ENCODE measurements around the gene ZNF536. TPM values are rescaled to one million over a fixed set of nuclear protein-coding genes. Genes with fewer than 3 reads are reported as not detected.
"Not testable (repeated sequence)": the region's sequence is repeated elsewhere in the genome, so short reads cannot be mapped to it uniquely, and the experiment has no call there.

The ZNF536 gene
- total RNA-seq, 1 donor from 2014 or later, result not detected

GRCh38 chr19:30341611-30342201 lies 30.5 kb upstream of the ZNF536 start:
- no peak for DNase-seq

- DNase-seq, result no peak
These were observed 29.3 kb upstream of the ZNF536 start for GRCh38 chr19:30342901-30343300.

- no peak for DNase-seq
These were observed 27.4 kb upstream of the ZNF536 start for GRCh38 chr19:30344446-30345425.

GRCh38 chr19:30345686-30346085 lies 26.5 kb upstream of the ZNF536 start:
- DNase-seq, result no peak

GRCh38 chr19:30346468-30346867 lies 25.7 kb upstream of the ZNF536 start:
- DNase-seq, result not testable (repeated sequence)

GRCh38 chr19:30349131-30349730 lies 23.0 kb upstream of the ZNF536 start:
- DNase-seq, result no peak

GRCh38 chr19:30350692-30351663 lies 21.2 kb upstream of the ZNF536 start:
- no peak for DNase-seq

GRCh38 chr19:30351774-30352173 lies 20.4 kb upstream of the ZNF536 start:
- DNase-seq, result no peak

GRCh38 chr19:30353394-30353945 lies 18.7 kb upstream of the ZNF536 start:
- no peak for DNase-seq

- DNase-seq, result no peak
These were observed 16.6 kb upstream of the ZNF536 start for GRCh38 chr19:30355586-30355985.

GRCh38 chr19:30356951-30357579 lies 15.1 kb upstream of the ZNF536 start:
- DNase-seq, result no peak

- no peak for DNase-seq
These were observed 14.6 kb upstream of the ZNF536 start for GRCh38 chr19:30357580-30357954.

GRCh38 chr19:30358319-30358718 lies 13.9 kb upstream of the ZNF536 start:
- no peak for DNase-seq

- DNase-seq, result no peak
These were observed 13.2 kb upstream of the ZNF536 start for GRCh38 chr19:30358821-30359580.

GRCh38 chr19:30359936-30360335 lies 12.2 kb upstream of the ZNF536 start:
- no peak for DNase-seq

GRCh38 chr19:30360376-30361106 lies 11.6 kb upstream of the ZNF536 start:
- DNase-seq, result no peak

GRCh38 chr19:30361107-30361447 lies 11.1 kb upstream of the ZNF536 start:
- DNase-seq, result no peak

- no peak for DNase-seq
These were observed 10.5 kb upstream of the ZNF536 start for GRCh38 chr19:30361721-30362120.

- DNase-seq, result no peak
These were observed 9.9 kb upstream of the ZNF536 start for GRCh38 chr19:30362156-30362754.

- no peak for DNase-seq
These were observed 9.1 kb upstream of the ZNF536 start for GRCh38 chr19:30363073-30363472.
